Measurements from ENCODE around the gene LOX.

DNA sequence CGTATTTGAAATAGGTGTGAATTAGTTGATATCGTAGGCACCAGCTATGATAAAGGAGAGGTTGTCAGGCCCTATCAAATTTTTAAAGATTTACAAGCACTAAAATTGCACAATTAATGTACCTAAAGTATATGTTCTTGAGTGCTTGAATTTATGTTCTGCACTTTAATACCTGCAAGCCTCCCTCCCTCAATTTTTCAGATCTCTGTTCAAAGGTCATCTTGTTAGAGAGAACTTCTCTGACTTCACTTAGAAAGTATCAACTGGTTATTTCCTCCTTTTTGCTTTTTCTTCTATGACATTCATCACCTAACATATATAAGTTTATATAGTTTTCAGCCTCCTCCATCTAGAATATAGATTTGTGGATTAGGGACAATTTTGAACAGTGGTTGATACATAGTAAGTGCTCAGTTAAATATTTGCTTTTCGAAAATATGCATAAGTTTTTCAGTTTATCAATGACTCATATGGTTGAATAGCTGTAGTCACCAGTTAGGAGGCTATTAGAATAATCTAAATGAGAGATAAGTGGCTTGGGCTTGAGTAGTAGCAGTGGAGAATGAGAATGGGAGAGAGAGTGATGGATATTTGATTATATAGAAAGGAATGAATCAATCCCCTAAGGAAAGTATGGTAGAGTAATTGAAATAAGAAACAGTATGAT, 37.3 kb downstream of the LOX start:
- TF ChIP-seq, protein P1, sequence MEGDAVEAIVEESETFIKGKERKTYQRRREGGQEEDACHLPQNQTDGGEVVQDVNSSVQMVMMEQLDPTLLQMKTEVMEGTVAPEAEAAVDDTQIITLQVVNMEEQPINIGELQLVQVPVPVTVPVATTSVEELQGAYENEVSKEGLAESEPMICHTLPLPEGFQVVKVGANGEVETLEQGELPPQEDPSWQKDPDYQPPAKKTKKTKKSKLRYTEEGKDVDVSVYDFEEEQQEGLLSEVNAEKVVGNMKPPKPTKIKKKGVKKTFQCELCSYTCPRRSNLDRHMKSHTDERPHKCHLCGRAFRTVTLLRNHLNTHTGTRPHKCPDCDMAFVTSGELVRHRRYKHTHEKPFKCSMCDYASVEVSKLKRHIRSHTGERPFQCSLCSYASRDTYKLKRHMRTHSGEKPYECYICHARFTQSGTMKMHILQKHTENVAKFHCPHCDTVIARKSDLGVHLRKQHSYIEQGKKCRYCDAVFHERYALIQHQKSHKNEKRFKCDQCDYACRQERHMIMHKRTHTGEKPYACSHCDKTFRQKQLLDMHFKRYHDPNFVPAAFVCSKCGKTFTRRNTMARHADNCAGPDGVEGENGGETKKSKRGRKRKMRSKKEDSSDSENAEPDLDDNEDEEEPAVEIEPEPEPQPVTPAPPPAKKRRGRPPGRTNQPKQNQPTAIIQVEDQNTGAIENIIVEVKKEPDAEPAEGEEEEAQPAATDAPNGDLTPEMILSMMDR (IDR thresholded peaks at IDR 0.05; ENCODE audit: poor library complexity, severe bottlenecking) = no peak
- TF ChIP-seq EZH2 (IDR thresholded peaks at IDR 0.05; ENCODE audit: borderline replicate concordance, insufficient read depth, low read length, poor library complexity, severe bottlenecking) = no peak

Measured in neural cell (in vitro differentiated cells).